Stimulated activated CD4-positive, alpha-beta T cell treated with anti-CD3 and anti-CD28 coated beads, Interleukin-1b, Interleukin-23, amount 100 ng/mL, for 4 hours (primary cell): Measurements from ENCODE around the gene CMTR1.

Source experiments
- DNase-seq, 2 donors: peaks; one replicate each; pipeline ENCODE4 v3.0.0-alpha.2; 2020; ENCODE audit warnings: low read depth in 2 of 2

CMTR1 gene

GRCh38 chr6:37512400-37513011 is 79.5 kb downstream of the CMTR1 start:
- no peak for DNase-seq

- DNase-seq: no peak
These were observed 80.1 kb downstream of the CMTR1 start for GRCh38 chr6:37513155-37513554.

- DNase-seq: no peak
These were observed 80.6 kb downstream of the CMTR1 start for GRCh38 chr6:37513576-37513975.

- DNase-seq: peak in 1 of 2 donors; percentile 36
These were observed 81.3 kb downstream of the CMTR1 start for GRCh38 chr6:37514321-37514771.

- DNase-seq: no peak
These were observed 81.8 kb downstream of the CMTR1 start for GRCh38 chr6:37514837-37515236.

GRCh38 chr6:37515712-37516075 is 82.7 kb downstream of the CMTR1 start:
- DNase-seq: no peak

- DNase-seq: peak; percentile 73 to 79
These were observed 83.3 kb downstream of the CMTR1 start for GRCh38 chr6:37516076-37516919.

- no peak for DNase-seq
These were observed 83.9 kb downstream of the CMTR1 start for GRCh38 chr6:37516920-37517405.

GRCh38 chr6:37517411-37517812 is 84.4 kb downstream of the CMTR1 start:
- peak; percentile 37 to 54 for DNase-seq

GRCh38 chr6:37518116-37518515 is 85.1 kb downstream of the CMTR1 start:
- no peak for DNase-seq

- DNase-seq: no peak
These were observed 86.4 kb downstream of the CMTR1 start for GRCh38 chr6:37519461-37519860.

GRCh38 chr6:37520926-37521325 is 87.9 kb downstream of the CMTR1 start:
- DNase-seq: no peak

GRCh38 chr6:37521674-37522073 is 88.7 kb downstream of the CMTR1 start:
- no peak for DNase-seq

- DNase-seq: no peak
These were observed 89.8 kb downstream of the CMTR1 start for GRCh38 chr6:37522836-37523235.

GRCh38 chr6:37523412-37523811 is 90.4 kb downstream of the CMTR1 start:
- no peak for DNase-seq

- DNase-seq: no peak
These were observed 91.3 kb downstream of the CMTR1 start for GRCh38 chr6:37524025-37524969.

- no peak for DNase-seq
These were observed 91.9 kb downstream of the CMTR1 start for GRCh38 chr6:37524970-37525318.

GRCh38 chr6:37525460-37526357 is 92.7 kb downstream of the CMTR1 start:
- no peak for DNase-seq

- no peak for DNase-seq
These were observed 95.5 kb downstream of the CMTR1 start for GRCh38 chr6:37528541-37528940.

- DNase-seq: no peak
These were observed 97.3 kb downstream of the CMTR1 start for GRCh38 chr6:37530297-37530696.

- no peak for DNase-seq
These were observed 98.0 kb downstream of the CMTR1 start for GRCh38 chr6:37531026-37531425.
